Mesangial cell (primary cell): ENCODE data around the gene SKIC3. TPM values are rescaled to one million over a fixed set of nuclear protein-coding genes. Genes with fewer than 3 reads are reported as not detected.

Source experiments
- total RNA-seq: library from RNA; depleted of rRNA; stranded (reverse); fragments of >200 nt; gene quantifications from 2 replicates; pipeline ENCODE4 v1.2.3, GENCODE V29; 2015

SKIC3 gene
- total RNA-seq = 35.8 and 43.6 TPM in 2 replicates

GRCh38 chr5:95554647-95555548, at the start of gene SKIC3, which contains the start of gene ARSK:
SKIC3 (minus strand) TSS chr5:95554977; CDS start chr5:95547150, 7,827 bp downstream.
ARSK (plus strand) TSS chr5:95555101; CDS start chr5:95555279, 178 bp downstream.

Other genes starting within 250 kb of the SKIC3 start
- not detected in 2 replicates for gene FAM81B, start 163.6 kb downstream of the SKIC3 start, total RNA-seq
- gene ARSK, start 124 bp upstream of the SKIC3 start, total RNA-seq = 6.5 and 7.7 TPM in 2 replicates
- gene GPR150, start 65.1 kb upstream of the SKIC3 start, total RNA-seq = under 0.01 and 0.51 TPM in 2 replicates
- 0.98 and 3.7 TPM in 2 replicates for gene RFESD, start 91.8 kb upstream of the SKIC3 start, total RNA-seq
- not detected in 2 replicates for gene SPATA9, start 128.0 kb upstream of the SKIC3 start, total RNA-seq
- 57.8 and 107 TPM in 2 replicates for gene RHOBTB3, start 176.4 kb upstream of the SKIC3 start, total RNA-seq